HepG2 (cell line): ENCODE data around the gene MUTYH. TPM values are rescaled to one million over a fixed set of nuclear protein-coding genes. Genes with fewer than 3 reads are reported as not detected.

Source experiments
- CCDC6 ChIP-seq: sonication (generic); formaldehyde crosslinking; IDR thresholded peaks from 2 replicates; pipeline ENCODE4 v1.8.1; 2022; ENCODE audit warnings: mild to moderate bottlenecking, missing genetic modification reagents, moderate library complexity
- FOXJ3 ChIP-seq: sonication (generic); formaldehyde crosslinking; IDR thresholded peaks from 2 replicates; pipeline ENCODE4 v1.4.0; 2020; ENCODE audit warnings: missing genetic modification reagents, mild to moderate bottlenecking, borderline replicate concordance
- JUN ChIP-seq: sonication (generic); formaldehyde crosslinking; IDR thresholded peaks from 2 replicates; pipeline ENCODE4 v1.4.0; 2020; ENCODE audit warnings: mild to moderate bottlenecking, missing genetic modification reagents
- MED8 ChIP-seq: sonication (generic); formaldehyde crosslinking; IDR thresholded peaks from 2 replicates; pipeline ENCODE4 v1.8.1; 2023; ENCODE audit warnings: mild to moderate bottlenecking, missing genetic modification reagents; ENCODE audit not compliant: insufficient replicate concordance
- MLXIP ChIP-seq: sonication (generic); formaldehyde crosslinking; IDR thresholded peaks from 2 replicates; pipeline ENCODE4 v1.9.0; 2021; ENCODE audit warnings: missing genetic modification reagents, borderline replicate concordance
- MTF1 ChIP-seq: sonication (generic); formaldehyde crosslinking; IDR thresholded peaks from 2 replicates; pipeline ENCODE4 v1.5.0; 2020; ENCODE audit warnings: missing genetic modification reagents
- RXRA ChIP-seq: sonication (generic); formaldehyde crosslinking; IDR thresholded peaks from 2 replicates; pipeline ENCODE4 v1.5.1; 2020; ENCODE audit warnings: missing genetic modification reagents
- SNAI1 ChIP-seq: sonication (generic); formaldehyde crosslinking; IDR thresholded peaks from 2 replicates; pipeline ENCODE4 v1.5.0; 2020; ENCODE audit warnings: mild to moderate bottlenecking, missing genetic modification reagents, borderline replicate concordance
- SP140L ChIP-seq: sonication (generic); formaldehyde crosslinking; IDR thresholded peaks from 2 replicates; pipeline ENCODE4 v1.4.0; 2020; ENCODE audit warnings: missing genetic modification reagents, borderline replicate concordance
- THAP9 ChIP-seq: sonication (generic); formaldehyde crosslinking; IDR thresholded peaks from 2 replicates; pipeline ENCODE4; 2020; ENCODE audit warnings: missing genetic modification reagents, mild to moderate bottlenecking, borderline replicate concordance
- THYN1 ChIP-seq: sonication (generic); formaldehyde crosslinking; IDR thresholded peaks from 2 replicates; pipeline ENCODE4 v1.8.1; 2023; ENCODE audit warnings: low read depth, mild to moderate bottlenecking, moderate library complexity, missing genetic modification reagents, borderline replicate concordance
- WIZ ChIP-seq: sonication (generic); formaldehyde crosslinking; IDR thresholded peaks from 2 replicates; pipeline ENCODE4 v1.5.1; 2020; ENCODE audit warnings: mild to moderate bottlenecking, missing genetic modification reagents
- ZC3H4 ChIP-seq: sonication (generic); formaldehyde crosslinking; IDR thresholded peaks from 2 replicates; pipeline ENCODE4 v1.4.0; 2020; ENCODE audit warnings: missing genetic modification reagents, borderline replicate concordance
- ZFP41 ChIP-seq: sonication (generic); formaldehyde crosslinking; IDR thresholded peaks from 2 replicates; pipeline ENCODE4 v1.4.0; 2020; ENCODE audit warnings: mild to moderate bottlenecking, missing genetic modification reagents, borderline replicate concordance
- ZNF383 ChIP-seq: sonication (generic); formaldehyde crosslinking; IDR thresholded peaks from 2 replicates; pipeline ENCODE4 v1.4.0; 2020; ENCODE audit warnings: missing genetic modification reagents, mild to moderate bottlenecking, borderline replicate concordance
- ZNF652 ChIP-seq: IDR thresholded peaks from 2 replicates; pipeline ENCODE4 v1.6.1; 2016; ENCODE audit warnings: low read depth, borderline replicate concordance
- polyA plus RNA-seq, 8 experiments: library from polyadenylated mRNA; depleted of rRNA in 3 of 8; stranded (reverse) in 7 of 8; unstranded in 1 of 8; fragments of >200 nt; fragmentation: Illumina TruSeq in 4 of 8; extraction: Trizol in 4 of 8; gene quantifications; 2 replicates each; pipeline versions ENCODE4 v1.2.1 to v1.2.3, GENCODE V29; 2011 to 2016; ENCODE audit warnings: low read depth in 4 of 8, missing spikeins in 1 of 8, mixed read lengths in 1 of 8; ENCODE audit not compliant: insufficient read depth in 1 of 8
- total RNA-seq, 5 experiments: library from RNA; depleted of rRNA; stranded (reverse); fragments of >200 nt; fragmentation: Illumina TruSeq; extraction: Trizol; gene quantifications; 2 replicates each; pipeline ENCODE4 v1.2.3, GENCODE V29; 2016; ENCODE audit warnings: low read depth in 1 of 5
- TF ChIP-seq, protein P1 (sequence below): sonication (generic); formaldehyde crosslinking; IDR thresholded peaks from 2 replicates; pipeline ENCODE4 v1.5.1; 2020; ENCODE audit warnings: mild to moderate bottlenecking, missing genetic modification reagents, borderline replicate concordance

The MUTYH gene
- total and polyA plus RNA-seq, 2 of the 13 experiments (the other 11 are each of a cell fraction or from before 2014, with no cell fraction given) = 16.3 to 17.1 TPM

GRCh38 chr1:45304311-45305081 is 35.7 kb downstream of the MUTYH start (continued):
- TF ChIP-seq RXRA (CRISPR knock-in tag) (peak; percentile 37; the same call in 1 of the 2 replicates), SNAI1 (CRISPR knock-in tag) (peak; percentile 38; the same call in 1 of the 2 replicates), MED8 (CRISPR knock-in tag) (no peak), THYN1 (CRISPR knock-in tag) (no peak), MLXIP (no peak), FOXJ3 (CRISPR knock-in tag) (0 out of 2 replicates have a peak, but pooled peaks have one; percentile 10), CCDC6 (CRISPR knock-in tag) (no peak; the same call in 1 of the 2 replicates), ZFP41 (CRISPR knock-in tag) (no peak), JUN (CRISPR knock-in tag) (no peak), THAP9 (CRISPR knock-in tag) (peak; percentile 61; the same call in 1 of the 2 replicates), ZNF652 (CRISPR knock-in tag) (no peak), WIZ (CRISPR knock-in tag) (no peak), MTF1 (CRISPR knock-in tag) (no peak), ZNF383 (CRISPR knock-in tag) (no peak), SP140L (CRISPR knock-in tag) (no peak), ZC3H4 (CRISPR knock-in tag) (no peak)
- TF ChIP-seq, protein P1, sequence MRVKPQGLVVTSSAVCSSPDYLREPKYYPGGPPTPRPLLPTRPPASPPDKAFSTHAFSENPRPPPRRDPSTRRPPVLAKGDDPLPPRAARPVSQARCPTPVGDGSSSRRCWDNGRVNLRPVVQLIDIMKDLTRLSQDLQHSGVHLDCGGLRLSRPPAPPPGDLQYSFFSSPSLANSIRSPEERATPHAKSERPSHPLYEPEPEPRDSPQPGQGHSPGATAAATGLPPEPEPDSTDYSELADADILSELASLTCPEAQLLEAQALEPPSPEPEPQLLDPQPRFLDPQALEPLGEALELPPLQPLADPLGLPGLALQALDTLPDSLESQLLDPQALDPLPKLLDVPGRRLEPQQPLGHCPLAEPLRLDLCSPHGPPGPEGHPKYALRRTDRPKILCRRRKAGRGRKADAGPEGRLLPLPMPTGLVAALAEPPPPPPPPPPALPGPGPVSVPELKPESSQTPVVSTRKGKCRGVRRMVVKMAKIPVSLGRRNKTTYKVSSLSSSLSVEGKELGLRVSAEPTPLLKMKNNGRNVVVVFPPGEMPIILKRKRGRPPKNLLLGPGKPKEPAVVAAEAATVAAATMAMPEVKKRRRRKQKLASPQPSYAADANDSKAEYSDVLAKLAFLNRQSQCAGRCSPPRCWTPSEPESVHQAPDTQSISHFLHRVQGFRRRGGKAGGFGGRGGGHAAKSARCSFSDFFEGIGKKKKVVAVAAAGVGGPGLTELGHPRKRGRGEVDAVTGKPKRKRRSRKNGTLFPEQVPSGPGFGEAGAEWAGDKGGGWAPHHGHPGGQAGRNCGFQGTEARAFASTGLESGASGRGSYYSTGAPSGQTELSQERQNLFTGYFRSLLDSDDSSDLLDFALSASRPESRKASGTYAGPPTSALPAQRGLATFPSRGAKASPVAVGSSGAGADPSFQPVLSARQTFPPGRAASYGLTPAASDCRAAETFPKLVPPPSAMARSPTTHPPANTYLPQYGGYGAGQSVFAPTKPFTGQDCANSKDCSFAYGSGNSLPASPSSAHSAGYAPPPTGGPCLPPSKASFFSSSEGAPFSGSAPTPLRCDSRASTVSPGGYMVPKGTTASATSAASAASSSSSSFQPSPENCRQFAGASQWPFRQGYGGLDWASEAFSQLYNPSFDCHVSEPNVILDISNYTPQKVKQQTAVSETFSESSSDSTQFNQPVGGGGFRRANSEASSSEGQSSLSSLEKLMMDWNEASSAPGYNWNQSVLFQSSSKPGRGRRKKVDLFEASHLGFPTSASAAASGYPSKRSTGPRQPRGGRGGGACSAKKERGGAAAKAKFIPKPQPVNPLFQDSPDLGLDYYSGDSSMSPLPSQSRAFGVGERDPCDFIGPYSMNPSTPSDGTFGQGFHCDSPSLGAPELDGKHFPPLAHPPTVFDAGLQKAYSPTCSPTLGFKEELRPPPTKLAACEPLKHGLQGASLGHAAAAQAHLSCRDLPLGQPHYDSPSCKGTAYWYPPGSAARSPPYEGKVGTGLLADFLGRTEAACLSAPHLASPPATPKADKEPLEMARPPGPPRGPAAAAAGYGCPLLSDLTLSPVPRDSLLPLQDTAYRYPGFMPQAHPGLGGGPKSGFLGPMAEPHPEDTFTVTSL (CRISPR knock-in tag) = 0 out of 2 replicates have a peak, but pooled peaks have one; percentile 5
